C4-2B (cell line): ENCODE results near the gene EDIL3.

ENCODE experiments used
- H3K27ac ChIP-seq: fragments of 450-650 bp; 2 replicates; pipeline ENCODE4 v1.5.1; 2017
- ZFX ChIP-seq: fragments of 450-650 bp; IDR thresholded peaks from 2 replicates; pipeline ENCODE4 v1.6.1; 2017
- TF ChIP-seq, protein P1 (sequence below): fragments of 450-650 bp; conservative IDR thresholded peaks from 2 replicates; pipeline ENCODE4 v1.5.1; 2017; ENCODE audit warnings: mild to moderate bottlenecking

The EDIL3 gene

DNA sequence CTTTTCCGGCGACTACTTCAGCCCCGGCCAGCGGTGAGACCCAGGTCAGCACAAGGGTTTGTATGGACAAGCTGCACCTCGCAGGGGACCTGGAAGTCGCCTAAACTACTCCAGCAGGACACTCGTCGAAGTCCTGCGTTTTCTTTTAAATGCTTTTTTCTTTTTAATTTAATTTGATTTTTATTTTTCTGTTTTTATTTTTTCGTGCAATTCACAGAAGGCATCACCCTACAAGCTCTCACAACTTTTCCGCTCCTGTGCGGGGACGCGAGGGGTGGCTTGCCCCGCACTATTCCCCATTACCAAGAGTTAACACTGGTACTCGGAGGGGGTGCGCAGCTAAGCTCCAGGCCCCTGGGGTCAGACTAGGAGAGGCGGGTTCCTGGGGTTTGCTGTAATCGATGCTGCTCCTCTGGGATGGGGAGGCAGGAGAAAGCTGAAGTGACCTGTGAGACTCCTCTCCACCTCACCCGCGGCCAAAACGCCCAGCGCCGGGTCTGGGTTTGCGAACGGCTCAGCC is 1.3 kb downstream of the EDIL3 start:
- no peak overlapping the region for H3K27ac ChIP-seq
- TF ChIP-seq, protein P1, sequence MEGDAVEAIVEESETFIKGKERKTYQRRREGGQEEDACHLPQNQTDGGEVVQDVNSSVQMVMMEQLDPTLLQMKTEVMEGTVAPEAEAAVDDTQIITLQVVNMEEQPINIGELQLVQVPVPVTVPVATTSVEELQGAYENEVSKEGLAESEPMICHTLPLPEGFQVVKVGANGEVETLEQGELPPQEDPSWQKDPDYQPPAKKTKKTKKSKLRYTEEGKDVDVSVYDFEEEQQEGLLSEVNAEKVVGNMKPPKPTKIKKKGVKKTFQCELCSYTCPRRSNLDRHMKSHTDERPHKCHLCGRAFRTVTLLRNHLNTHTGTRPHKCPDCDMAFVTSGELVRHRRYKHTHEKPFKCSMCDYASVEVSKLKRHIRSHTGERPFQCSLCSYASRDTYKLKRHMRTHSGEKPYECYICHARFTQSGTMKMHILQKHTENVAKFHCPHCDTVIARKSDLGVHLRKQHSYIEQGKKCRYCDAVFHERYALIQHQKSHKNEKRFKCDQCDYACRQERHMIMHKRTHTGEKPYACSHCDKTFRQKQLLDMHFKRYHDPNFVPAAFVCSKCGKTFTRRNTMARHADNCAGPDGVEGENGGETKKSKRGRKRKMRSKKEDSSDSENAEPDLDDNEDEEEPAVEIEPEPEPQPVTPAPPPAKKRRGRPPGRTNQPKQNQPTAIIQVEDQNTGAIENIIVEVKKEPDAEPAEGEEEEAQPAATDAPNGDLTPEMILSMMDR, result no peak
- no peak for TF ChIP-seq ZFX

DNA sequence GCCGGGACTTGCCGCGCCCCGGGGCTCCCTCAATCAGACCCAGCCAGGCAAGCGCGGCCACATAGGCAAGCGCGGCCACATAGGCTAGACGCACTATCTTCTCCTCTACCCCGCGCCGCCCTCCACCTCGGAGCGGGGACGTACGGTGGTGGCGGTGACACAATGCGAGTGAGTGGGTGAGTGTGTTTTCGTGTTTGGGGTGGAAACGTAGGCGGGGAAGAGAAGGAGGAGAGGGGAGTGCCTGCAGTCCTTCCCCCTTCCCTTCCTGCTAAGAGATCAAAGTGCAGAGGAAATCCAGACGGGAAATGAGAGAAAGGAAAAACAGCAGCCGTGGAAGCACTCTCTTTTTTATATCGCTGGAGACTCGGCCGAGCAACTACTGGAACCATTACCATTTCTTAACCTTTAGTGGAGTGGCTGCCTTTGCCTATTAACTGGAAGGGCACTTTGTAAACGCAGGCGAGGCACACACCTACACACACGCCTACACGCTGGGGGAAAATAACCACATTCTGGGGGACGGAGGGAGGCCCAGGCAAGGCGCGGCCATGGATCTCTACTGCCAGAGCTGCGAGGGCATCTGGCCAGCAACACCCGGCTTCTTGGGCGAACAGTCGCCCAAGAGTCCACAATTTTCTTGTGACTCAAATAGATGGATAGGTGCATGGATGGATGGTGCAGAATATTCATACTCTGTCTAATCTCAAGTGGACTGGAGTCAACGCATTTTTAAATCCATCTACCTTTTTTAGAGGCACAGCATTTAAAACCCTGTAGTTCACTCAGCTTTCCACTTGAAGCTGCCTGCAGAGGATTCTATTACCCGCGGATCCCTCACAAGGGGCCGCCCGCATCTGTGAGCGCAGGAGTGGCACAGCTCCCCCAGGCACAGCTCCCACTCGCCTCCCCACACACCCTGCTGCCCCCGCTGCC is 2.1 kb downstream of the EDIL3 start:
- no peak overlapping the region for H3K27ac ChIP-seq
- TF ChIP-seq, protein P1, result no peak
- TF ChIP-seq ZFX, result no peak

DNA sequence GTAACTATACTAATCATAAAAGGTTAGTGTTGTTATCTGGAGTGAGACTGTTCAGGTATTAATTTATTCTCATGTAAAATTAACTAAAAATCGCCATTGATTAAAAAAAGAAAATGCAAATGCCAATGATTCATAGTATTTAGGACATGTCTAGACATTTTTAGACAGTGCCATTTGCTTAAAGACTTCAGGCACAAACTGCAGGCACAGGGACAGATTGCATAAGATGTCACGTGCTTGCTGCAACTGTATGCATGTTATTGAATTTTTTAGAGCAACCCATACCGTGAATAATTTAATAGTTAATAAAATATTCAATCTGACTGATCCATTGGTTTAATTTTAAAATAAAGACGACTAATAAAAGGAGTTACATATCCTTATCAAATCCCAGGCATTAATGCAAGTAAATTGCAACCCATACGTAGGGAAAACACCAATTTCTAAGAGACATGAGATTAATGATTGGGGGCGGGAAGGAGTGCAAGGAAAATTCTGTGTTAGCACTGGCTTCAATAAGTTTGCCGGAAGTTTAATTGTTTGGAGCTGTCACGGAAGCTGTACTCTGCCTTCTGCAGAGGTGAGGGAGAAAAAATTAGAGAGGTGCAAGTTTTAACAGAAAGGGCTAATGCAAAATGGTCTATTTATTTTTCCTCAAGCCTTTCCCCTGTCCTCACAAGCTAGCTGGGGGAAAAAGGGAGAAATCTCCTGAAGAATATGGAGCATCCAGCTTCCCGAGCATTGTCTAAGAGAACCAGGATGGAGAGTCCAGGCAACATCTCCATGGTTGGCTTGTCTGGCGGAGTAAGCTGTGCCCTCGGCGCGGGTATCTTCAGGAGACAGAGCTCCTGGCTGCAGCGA is 2.9 kb downstream of the EDIL3 start:
- no peak for TF ChIP-seq ZFX
- TF ChIP-seq, protein P1, result no peak
- H3K27ac ChIP-seq, result no peak overlapping the region

DNA sequence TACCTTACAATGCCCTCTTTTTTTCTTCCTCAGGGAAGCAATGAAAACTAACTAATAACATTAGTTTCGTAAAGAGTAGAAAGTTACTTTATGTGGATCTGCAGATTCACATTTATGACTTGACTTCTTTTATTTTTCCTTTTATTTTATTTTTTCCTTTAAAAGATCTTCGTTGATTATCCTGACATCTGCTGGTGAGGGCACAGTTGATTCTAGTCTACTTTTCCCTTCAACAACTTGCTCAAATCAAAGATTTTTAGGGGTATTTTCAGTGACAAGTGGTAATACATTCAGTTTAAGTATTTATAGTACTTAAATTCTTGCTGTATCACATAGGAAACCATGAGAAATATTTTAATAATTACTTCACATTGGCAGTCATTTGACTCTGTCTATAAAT is 4.9 kb downstream of the EDIL3 start:
- no peak overlapping the region for H3K27ac ChIP-seq
- TF ChIP-seq ZFX, result no peak
- TF ChIP-seq, protein P1, result no peak

DNA sequence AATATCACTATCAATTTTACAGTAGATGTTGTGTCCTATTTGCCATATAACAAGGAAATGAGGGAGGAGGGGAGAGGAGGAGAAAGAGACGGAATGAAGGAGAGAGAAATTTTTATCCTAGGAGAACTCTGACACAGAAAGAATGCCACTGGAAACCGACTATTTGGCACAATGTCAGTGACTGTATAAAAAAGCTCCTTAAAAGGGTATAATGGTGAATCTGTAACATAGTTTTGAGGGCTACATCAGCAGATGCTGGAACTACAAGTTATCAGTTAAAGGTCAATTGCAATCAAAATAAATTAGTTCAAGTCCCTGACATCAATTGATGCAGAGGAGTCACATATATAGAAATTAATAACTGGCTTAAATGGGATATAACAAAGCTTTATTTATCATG is 5.7 kb downstream of the EDIL3 start:
- TF ChIP-seq, protein P1, result no peak
- no peak for TF ChIP-seq ZFX

DNA sequence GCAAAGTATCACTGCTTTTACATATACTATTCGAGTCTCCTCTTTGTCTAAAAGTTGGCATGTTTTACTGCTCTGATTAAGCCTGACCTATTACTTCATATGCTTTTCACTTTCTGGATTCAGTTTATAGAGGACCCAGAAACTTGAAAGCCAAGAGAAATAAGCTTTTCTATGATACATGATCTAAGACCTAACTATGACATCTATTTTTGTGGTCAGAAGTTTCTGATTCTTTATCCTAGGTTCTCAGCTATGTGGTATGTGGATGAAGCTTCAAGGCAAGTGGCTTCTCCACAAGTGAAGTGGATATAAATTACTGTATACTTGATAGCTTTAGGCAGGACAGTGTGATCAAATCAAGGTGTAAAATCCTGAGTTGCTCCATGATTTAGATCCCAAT is 6.3 kb downstream of the EDIL3 start:
- no peak overlapping the region for H3K27ac ChIP-seq
- TF ChIP-seq ZFX, result no peak
- TF ChIP-seq, protein P1, result no peak

More for the DNA sequence above, 5.7 kb downstream of the EDIL3 start:
- no peak overlapping the region for H3K27ac ChIP-seq
